Peyer's patch (tissue), 4 donors: ENCODE data around the gene ANKS1A.
"Not testable (repeated sequence)": the region's sequence is repeated elsewhere in the genome, so short reads cannot be mapped to it uniquely, and the experiment has no call there.

Source experiments
- POLR2A ChIP-seq, 2 donors: fragments of 450-650 bp; IDR thresholded peaks; one replicate each; pipeline ENCODE4 v1.5.1; 2017; ENCODE audit warnings: antibody characterized with exemption in 2 of 2, mild to moderate bottlenecking in 2 of 2, moderate library complexity in 2 of 2
- TF ChIP-seq, protein P1 (sequence below), 6 experiments: fragments of 450-650 bp in 4 of 6; fragments of 200-600 bp in 2 of 6; sonication (generic) in 1 of 6; IDR thresholded peaks; one replicate each; pipeline ENCODE4 v1.5.1; 2017 to 2019; ENCODE audit warnings: antibody characterized with exemption in 6 of 6, mild to moderate bottlenecking in 3 of 6, moderate library complexity in 1 of 6

DNA sequence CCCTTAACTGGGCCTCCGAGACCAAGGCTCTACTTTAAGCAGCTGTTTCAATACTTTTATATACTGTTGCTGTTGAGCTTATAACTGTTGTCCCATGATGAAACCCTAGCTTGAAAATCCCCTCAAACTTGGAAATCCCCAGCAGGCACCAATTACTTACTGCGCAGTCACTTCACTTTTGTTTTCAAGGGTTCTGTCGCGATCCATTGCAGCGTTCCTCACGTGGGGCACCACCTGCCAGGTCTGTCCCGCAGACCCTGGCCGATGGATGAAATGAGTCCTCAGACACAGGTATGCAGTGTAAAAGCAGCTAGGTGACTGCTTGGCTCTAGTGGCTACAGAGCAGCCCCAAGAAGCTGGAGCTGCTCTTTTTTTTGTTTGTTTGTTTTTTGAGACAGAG is 218.2 kb downstream of the ANKS1A start:
- not testable (repeated sequence) for TF ChIP-seq POLR2A (IDR thresholded peaks at IDR 0.05)
- TF ChIP-seq, protein P1, sequence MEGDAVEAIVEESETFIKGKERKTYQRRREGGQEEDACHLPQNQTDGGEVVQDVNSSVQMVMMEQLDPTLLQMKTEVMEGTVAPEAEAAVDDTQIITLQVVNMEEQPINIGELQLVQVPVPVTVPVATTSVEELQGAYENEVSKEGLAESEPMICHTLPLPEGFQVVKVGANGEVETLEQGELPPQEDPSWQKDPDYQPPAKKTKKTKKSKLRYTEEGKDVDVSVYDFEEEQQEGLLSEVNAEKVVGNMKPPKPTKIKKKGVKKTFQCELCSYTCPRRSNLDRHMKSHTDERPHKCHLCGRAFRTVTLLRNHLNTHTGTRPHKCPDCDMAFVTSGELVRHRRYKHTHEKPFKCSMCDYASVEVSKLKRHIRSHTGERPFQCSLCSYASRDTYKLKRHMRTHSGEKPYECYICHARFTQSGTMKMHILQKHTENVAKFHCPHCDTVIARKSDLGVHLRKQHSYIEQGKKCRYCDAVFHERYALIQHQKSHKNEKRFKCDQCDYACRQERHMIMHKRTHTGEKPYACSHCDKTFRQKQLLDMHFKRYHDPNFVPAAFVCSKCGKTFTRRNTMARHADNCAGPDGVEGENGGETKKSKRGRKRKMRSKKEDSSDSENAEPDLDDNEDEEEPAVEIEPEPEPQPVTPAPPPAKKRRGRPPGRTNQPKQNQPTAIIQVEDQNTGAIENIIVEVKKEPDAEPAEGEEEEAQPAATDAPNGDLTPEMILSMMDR (IDR thresholded peaks at IDR 0.05) = not testable (repeated sequence)
